DND-41 (cell line): ENCODE measurements around the gene PDE8A.
"Not testable (repeated sequence)": the region's sequence is repeated elsewhere in the genome, so short reads cannot be mapped to it uniquely, and the experiment has no call there.

ENCODE experiments used
- ATAC-seq: fragments of 200-7000 bp; cut with Tn5 transposase; 3 replicates; pipeline ENCODE4 v1.9.1; 2021; ENCODE audit warnings: low read depth; ENCODE audit not compliant: insufficient read depth
- DNase-seq: peaks from one replicate; pipeline ENCODE4 v3.0.0-alpha.2; 2020
- H2AFZ ChIP-seq: 2 replicates; pipeline ENCODE4 v1.6.0; 2012; ENCODE audit warnings: low read depth, low read length
- H3K27ac ChIP-seq: 2 replicates; pipeline ENCODE4 v1.5.1; 2012; ENCODE audit warnings: low read length, inconsistent platforms
- H3K27me3 ChIP-seq: fragments of 200-600 bp; sonication (generic); 2 replicates; pipeline ENCODE4 v1.6.0; 2012; ENCODE audit warnings: low read length, mild to moderate bottlenecking, inconsistent platforms; ENCODE audit not compliant: insufficient read depth, poor library complexity
- H3K36me3 ChIP-seq: 2 replicates; pipeline ENCODE4 v1.5.1; 2012; ENCODE audit warnings: low read length, inconsistent platforms; ENCODE audit not compliant: insufficient read depth
- H3K4me1 ChIP-seq: 2 replicates; pipeline ENCODE4 v1.5.1; 2012; ENCODE audit warnings: mild to moderate bottlenecking, low read length; ENCODE audit not compliant: insufficient read depth
- H3K4me2 ChIP-seq: 2 replicates; pipeline ENCODE4 v1.6.0; 2012; ENCODE audit warnings: mild to moderate bottlenecking, moderate library complexity, low read length, inconsistent platforms; ENCODE audit not compliant: insufficient read depth
- H3K4me3 ChIP-seq, 2 experiments: fragments of 200-600 bp in 1 of 2; shearing (Covaris generic) in 1 of 2; 2 replicates each; pipeline ENCODE4 v1.5.1; 2012 to 2016; ENCODE audit warnings: inconsistent platforms in 2 of 2, low read length in 2 of 2, mild to moderate bottlenecking in 2 of 2, low read depth in 1 of 2, moderate library complexity in 1 of 2
- H3K79me2 ChIP-seq: 2 replicates; pipeline ENCODE4 v1.6.0; 2012; ENCODE audit warnings: low read length, inconsistent platforms; ENCODE audit not compliant: insufficient read depth
- H3K9ac ChIP-seq: 2 replicates; pipeline ENCODE4 v1.6.0; 2012; ENCODE audit warnings: low read depth, mild to moderate bottlenecking, inconsistent platforms, low read length, moderate library complexity
- H3K9me3 ChIP-seq: 2 replicates; pipeline ENCODE4 v1.5.1; 2012; ENCODE audit warnings: low read length, moderate library complexity, mild to moderate bottlenecking, inconsistent platforms; ENCODE audit not compliant: insufficient read depth, severe bottlenecking
- H4K20me1 ChIP-seq: 2 replicates; pipeline ENCODE4 v1.6.0; 2012; ENCODE audit warnings: low read length; ENCODE audit not compliant: insufficient read depth
- CTCF ChIP-seq: IDR thresholded peaks from 2 replicates; pipeline ENCODE4 v1.5.1; 2012; ENCODE audit warnings: borderline replicate concordance, low read length, moderate library complexity, mild to moderate bottlenecking; ENCODE audit not compliant: poor library complexity, severe bottlenecking; ENCODE audit errors: extremely low read depth
- EZH2 ChIP-seq: IDR thresholded peaks from 3 replicates; pipeline ENCODE4 v1.6.1; 2012; ENCODE audit warnings: borderline replicate concordance, low read depth, mild to moderate bottlenecking, moderate library complexity, low read length, inconsistent platforms; ENCODE audit not compliant: severe bottlenecking

The PDE8A gene

GRCh38 chr15:85178308-85178707, 196.7 kb downstream of the PDE8A start:
- no peaks in the 10 kb centered on the region for H4K20me1 ChIP-seq
- no peaks in the 10 kb centered on the region for H3K36me3 ChIP-seq
- DNase-seq, result no peak
- no peak for ATAC-seq
- no peak overlapping the region for H3K27ac ChIP-seq
- H3K4me2 ChIP-seq, result no peak overlapping the region
- H3K4me1 ChIP-seq, result no peaks in the 10 kb centered on the region
- no peak overlapping the region for H2AFZ ChIP-seq
- H3K9ac ChIP-seq, result no peak overlapping the region
- H3K79me2 ChIP-seq, result no peaks in the 10 kb centered on the region
- H3K9me3 ChIP-seq, result no peaks in the 10 kb centered on the region
- H3K4me3 ChIP-seq, result no peak overlapping the region
- H3K27me3 ChIP-seq, result no peaks in the 10 kb centered on the region
- TF ChIP-seq CTCF (no peak), EZH2 (no peak)

- no peak overlapping the region for H2AFZ ChIP-seq
- no peak overlapping the region for H3K9ac ChIP-seq
- TF ChIP-seq CTCF, result no peak
- no peak for TF ChIP-seq EZH2
- H3K79me2 ChIP-seq, result no peaks in the 10 kb centered on the region
- ATAC-seq (no peak), DNase-seq (no peak)
- H3K4me3 ChIP-seq, result no peak overlapping the region
- no peaks in the 10 kb centered on the region for H3K36me3 ChIP-seq
- no peaks in the 10 kb centered on the region for H3K4me1 ChIP-seq
- no peak overlapping the region for H3K27ac ChIP-seq
- no peaks in the 10 kb centered on the region for H4K20me1 ChIP-seq
- H3K9me3 ChIP-seq, result no peaks in the 10 kb centered on the region
- H3K27me3 ChIP-seq, result no peaks in the 10 kb centered on the region
- H3K4me2 ChIP-seq, result no peak overlapping the region
Measured at GRCh38 chr15:85179700-85180099, 198.0 kb downstream of the PDE8A start.

GRCh38 chr15:85185350-85185749, 203.7 kb downstream of the PDE8A start:
- not testable (repeated sequence) for H3K36me3 ChIP-seq, H3K9me3 ChIP-seq, H3K27me3 ChIP-seq, H3K4me2 ChIP-seq, H3K79me2 ChIP-seq, H2AFZ ChIP-seq, H3K9ac ChIP-seq, DNase-seq, ATAC-seq, H3K4me3 ChIP-seq, H3K4me1 ChIP-seq, H3K27ac ChIP-seq, H4K20me1 ChIP-seq

GRCh38 chr15:85188171-85188577, 206.5 kb downstream of the PDE8A start:
- H3K9ac ChIP-seq, ATAC-seq, H4K20me1 ChIP-seq, H3K4me3 ChIP-seq, H3K79me2 ChIP-seq, H3K36me3 ChIP-seq, H3K27ac ChIP-seq, DNase-seq, H3K9me3 ChIP-seq, H3K4me1 ChIP-seq, H3K4me2 ChIP-seq, H3K27me3 ChIP-seq, H2AFZ ChIP-seq: not testable (repeated sequence)
